D721Med (cell line): ENCODE measurements around the gene C1orf122.

ENCODE experiments used
- DNase-seq: peaks from one replicate; pipeline ENCODE4 v3.0.0; 2011; ENCODE audit warnings: low spot score; ENCODE audit not compliant: insufficient read length
- FAIRE-seq: peaks from 2 replicates; lab custom pipeline; 2011; peaks lifted over from hg19 to GRCh38; lab: Jason Lieb, UNC
- CTCF ChIP-seq: IDR thresholded peaks from 2 replicates; pipeline ENCODE4 v1.5.1; 2012; ENCODE audit warnings: mild to moderate bottlenecking, control low read depth; ENCODE audit not compliant: insufficient read depth; ENCODE audit errors: missing control alignments

The C1orf122 gene

GRCh38 chr1:37853157-37853556, 45.6 kb downstream of the C1orf122 start:
- FAIRE-seq, result no peak
- no peak for TF ChIP-seq CTCF
- DNase-seq, result no peak

- FAIRE-seq (no peak), DNase-seq (no peak)
- TF ChIP-seq CTCF, result no peak
Measured at GRCh38 chr1:37854406-37854805, 46.8 kb downstream of the C1orf122 start.
